Brain pericyte (primary cell): ENCODE data around the gene PNPLA2.

Source experiments
- DNase-seq: peaks from one replicate; pipeline ENCODE4 v3.0.0-alpha.2; 2012; ENCODE audit warnings: low read depth, low spot score

Gene PNPLA2

DNA sequence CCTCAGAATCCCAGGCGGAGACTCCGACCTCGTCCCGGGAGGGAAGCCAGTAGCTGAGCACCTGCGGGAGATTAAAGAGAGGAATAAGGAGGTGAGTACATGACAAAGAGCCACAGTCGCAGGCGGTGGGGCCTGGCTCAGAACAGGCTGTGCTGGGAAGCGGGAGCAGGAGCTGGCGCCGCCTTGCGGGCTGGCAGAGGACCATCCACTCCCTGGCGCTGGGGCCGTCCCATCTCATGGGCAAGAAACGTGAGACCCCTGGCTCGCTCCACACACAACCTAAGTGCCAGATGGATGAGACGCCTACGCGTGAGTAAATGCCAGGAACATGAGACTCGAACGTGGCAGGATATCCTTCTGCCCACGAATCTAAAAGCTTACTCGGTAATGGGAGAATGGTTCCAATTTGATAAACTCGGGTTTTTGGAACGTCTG, 35.1 kb upstream of the PNPLA2 start:
- no peak for DNase-seq

DNA sequence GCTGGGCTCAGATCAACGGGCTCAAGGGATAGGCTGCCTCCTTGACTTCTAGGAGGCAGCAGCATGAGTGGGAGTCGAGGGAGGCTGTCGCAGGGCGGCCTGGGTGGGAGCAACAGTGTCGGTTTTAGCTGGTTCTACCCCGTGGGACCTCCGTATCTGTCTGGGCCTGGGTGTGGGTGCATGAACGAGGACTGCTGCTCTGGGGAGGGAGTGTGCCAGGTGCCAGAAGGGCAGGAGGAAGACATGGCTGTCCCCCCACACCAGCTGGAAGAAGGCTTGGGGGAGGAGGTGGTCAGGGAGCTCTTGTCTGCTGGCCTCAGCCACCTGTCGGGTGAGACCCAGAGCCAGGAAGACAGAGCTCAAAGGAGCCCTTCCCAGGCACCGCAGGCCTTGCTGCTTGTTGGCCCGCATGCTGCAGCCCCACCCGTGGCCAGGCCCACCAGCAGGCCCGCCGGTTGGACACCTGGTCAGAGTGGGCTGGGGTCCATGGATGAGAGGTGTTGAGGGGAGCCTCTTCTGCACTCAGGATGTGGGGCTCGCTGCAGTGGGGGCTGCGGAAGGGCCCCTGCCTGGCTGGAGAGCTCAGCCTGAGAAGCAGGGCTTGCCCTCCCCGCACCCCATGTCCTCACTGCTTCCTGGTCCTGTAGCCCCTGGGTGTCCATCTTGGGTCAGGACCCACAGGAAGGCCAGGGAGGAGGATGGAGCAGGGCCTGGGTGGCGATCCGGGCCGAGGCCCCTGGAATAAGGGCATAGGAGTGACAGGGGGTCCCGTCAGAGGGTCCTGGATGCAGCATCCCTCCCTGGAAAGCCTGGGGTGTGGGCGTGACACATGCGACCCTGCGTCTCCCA, 32.3 kb upstream of the PNPLA2 start:
- no peak for DNase-seq

DNA sequence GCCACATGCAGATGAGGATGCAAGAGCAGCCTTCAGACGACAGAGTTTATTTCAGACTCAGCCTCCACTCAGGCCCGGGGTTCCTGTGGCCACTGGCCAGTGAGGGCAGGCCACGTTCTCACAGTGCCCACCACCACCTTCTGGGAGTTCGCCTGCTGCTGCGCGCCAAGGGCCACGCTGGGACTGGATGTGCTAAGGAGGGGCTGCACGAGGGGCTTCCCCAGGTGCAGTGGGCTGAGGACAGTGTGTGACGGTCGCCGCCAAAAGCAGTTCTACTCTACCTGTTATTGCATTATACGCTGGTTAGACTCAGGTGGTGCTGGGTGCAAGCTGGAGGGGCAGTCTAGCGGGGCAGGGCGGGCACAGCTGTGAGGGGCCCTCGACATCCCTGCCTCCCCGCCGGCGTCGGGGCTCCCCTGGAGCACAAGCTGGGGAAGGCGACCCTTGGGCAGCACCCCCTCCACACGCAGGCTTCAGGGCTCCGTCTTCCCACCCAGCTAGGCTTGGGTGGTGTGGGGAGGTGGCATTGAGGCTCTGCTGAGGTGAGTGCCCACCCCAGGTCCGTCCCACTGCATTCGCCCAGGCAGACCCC, 31.5 kb upstream of the PNPLA2 start:
- DNase-seq = no peak

DNA sequence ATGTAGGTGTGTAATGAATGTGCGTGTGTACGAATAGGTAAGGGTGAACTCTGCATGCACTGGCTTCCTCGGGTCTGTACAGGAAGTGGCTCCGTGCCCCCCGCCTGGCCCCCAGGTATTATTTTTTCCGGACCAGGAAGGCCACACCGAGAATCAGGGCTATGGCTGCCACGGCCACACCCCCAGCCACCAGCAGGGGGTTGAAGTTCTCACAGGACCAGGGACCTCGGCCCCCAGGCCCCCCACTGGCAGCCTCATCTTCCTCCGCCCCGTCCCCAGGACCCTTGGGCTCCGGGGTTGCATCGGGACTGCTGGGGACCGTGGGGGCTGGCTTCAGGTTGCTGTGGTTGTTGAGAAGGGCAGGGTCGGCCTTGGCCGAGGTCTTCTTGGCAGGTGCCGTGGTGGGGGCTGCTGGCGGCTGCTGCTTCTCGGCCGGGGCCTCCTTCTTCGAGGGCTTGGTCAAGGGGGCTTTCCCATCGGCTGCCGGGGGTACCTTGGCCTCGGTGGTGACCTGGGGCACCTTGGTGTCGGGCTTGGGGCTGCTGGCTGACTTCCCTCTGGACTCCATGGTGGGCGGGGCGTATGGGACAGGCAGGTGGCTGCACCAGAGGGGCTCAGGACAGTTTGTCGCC, 30.6 kb upstream of the PNPLA2 start:
- no peak for DNase-seq

DNA sequence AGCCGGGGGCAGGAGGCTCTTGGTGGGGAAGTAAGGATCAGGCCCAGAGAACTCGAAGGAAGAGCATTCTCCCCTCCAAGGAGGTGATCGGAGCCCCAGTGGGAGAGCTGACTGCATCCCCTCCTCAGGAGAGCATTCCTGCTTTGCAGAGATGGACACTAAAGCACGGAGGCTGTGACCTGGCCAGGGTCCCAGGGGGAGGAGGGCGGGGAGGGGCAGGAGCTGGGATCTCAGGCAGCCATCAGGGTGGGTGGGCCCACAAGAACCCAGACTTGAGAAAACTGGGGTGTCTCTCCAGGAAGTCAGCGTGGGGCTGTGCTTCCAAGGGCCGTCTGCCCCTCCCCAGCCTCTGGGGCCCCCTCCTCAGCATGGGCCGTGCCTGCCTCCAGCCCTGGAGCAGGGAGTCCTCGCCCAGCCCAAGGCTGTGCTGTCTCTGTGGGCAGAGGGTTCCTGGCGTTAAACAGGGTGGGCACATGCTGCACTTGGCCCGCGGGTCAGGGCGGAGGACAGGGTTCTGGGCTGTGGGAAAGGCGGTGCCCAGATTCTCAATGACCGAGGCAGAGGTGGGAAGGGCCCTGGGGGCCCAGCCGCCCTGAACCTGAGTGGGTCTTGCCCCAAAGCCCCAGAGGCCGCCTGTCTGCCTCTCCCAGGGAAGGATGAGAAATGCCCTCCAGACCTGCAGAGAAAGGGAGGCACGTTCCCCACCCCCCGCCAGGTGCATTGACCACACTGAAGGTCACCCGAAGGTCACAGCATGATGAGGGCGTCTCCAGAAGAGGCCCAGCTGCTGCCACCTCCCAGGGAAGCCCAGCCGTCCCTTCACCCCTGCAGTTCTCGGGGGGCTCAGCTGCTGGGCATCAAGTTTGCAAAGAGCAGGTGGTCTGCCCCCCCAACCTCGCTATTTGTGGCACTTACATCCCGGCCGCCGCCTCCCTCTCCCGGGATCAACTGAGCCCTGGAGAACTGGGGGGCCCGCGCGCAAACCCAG, 29.5 kb upstream of the PNPLA2 start:
- no peak for DNase-seq

GRCh38 chr11:789943-790342, 28.8 kb upstream of the PNPLA2 start, which contains the start of gene CEND1:
Gene CEND1 (minus strand): TSS chr11:790090. CDS start chr11:788576, 1,514 bp downstream.
- no peak for DNase-seq

DNA sequence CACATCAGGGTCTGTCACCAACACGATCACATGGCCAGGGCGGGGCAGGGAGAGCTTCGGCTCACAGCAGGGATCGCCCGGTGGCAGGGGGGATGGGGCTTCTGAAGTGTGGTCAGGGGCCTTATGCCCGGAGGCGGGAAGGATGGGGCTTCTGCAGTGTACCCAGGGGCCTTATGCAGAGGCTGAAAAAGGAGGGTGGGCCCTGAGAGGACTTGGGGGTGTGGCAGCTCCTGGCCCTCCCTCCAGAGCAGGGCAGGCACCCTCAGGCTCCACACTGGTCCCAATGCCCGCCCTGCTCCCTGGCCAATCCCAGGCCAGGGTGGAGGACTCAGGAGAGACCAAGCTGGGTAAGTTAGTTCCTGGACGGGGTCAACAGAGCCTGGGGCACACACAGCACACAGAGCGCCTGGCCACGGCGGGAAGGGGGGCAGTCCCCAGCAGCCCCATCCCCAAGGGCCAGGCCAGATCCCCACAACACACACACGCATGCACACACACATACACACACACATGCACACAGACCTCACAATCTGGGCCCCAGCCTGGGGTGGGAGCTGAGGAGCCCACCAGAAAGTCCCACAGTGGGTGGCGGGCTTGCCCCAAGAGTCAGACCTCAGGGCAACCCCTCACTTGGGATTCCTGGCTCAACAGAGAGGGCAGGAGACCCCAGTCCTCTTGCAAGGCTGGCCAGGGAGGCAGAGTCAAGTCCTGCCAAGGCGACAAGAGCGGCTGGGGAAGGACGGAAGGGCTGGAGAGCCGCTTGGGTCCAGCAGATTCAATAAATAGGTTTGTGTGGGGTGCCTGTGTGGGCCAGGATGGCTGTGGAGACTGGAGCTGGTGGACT, 27.8 kb upstream of the PNPLA2 start:
- no peak for DNase-seq

- no peak for DNase-seq
Measured at GRCh38 chr11:791658-792534, 26.8 kb upstream of the PNPLA2 start.

- no peak for DNase-seq
Measured at GRCh38 chr11:792535-792821, 26.2 kb upstream of the PNPLA2 start.

GRCh38 chr11:792873-793272, 25.8 kb upstream of the PNPLA2 start:
- DNase-seq = no peak

- DNase-seq = no peak
Measured at GRCh38 chr11:793556-793955, 25.2 kb upstream of the PNPLA2 start.

GRCh38 chr11:794013-794765, 24.5 kb upstream of the PNPLA2 start:
- no peak for DNase-seq

DNA sequence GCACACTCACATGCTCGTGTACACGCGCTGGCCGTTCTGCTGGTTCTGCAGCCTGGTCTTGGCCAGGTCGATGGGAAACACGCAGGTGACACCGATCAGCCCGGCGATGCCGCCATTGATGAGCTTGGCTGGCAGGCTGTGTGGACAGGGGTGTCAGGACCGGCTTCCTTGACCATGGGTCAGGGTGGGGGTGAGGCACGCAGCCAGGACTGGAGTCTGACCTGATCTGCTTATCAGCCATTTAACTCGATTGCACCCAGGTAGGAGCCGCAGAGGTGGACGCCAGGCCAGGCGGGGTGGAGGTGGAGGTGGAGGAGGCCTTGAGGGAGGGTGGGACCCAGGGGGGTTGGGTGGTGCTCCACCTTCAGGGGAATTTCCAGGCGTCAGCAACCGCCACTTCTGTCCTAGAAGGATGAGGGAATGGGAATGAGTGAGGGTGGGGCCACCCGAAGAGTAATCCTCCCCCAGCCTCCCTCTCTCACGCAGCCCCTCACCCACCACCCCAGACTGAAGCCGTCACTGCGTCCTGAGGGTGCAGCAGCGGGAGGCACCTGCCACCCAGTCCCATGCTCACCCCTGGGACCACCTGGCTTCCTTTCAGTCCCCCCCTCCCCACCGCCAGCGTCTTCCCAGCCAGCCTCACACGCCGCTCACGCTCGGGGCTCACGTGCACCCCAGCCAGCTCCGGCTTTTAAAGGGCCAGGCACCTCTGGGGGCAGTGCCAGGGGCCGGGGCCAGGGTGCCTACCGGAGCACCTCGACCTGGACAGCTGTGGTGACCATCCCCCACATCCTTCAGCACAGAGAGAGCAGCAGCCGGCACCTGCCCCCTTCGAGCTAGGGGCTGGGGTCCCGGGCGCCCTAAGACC, 23.7 kb upstream of the PNPLA2 start:
- DNase-seq = no peak

DNA sequence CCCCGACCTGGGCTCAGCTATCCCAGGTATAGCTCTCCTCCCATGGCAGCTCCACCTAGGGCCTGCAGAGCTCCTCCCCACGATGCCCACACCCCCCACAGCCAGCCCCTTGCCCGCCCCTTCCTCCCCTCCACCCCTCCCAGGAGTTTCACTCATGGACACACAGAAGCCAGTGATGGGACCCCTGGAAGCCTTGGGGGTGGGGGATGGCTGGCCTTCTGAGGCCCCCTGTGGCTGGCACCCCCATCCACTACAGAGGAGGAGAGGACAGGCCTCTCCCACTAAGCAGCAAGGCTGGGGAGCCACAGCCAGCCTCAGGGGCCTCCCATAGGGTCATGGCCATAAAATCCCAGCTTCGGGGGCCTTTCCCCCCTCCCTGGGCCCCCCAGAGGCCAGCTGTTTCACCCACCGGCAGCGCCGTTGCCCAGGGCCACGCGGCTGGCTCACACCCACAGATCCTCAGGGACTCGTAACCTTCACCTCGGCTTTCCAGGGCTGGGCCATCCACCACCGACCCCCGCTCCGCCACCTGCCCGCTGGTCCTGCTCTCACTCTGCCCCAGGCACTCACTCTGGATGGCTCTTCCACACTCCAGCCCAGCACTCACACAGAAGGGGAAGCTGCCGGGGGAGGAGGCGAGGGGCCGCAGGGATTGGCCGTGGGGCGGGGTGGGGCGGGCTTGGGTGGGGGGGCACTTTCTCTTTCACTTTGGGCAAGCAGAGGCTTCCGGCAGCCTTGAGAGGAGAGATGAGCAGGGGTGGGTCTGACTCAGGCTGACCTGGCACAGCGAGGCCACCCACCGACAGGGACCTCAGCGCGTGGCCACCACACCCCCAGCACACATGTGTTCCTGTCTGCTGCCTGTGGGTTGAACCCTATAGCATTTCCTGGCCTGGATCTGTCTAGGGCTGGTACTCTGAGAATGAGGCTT, 22.8 kb upstream of the PNPLA2 start:
- no peak for DNase-seq

DNA sequence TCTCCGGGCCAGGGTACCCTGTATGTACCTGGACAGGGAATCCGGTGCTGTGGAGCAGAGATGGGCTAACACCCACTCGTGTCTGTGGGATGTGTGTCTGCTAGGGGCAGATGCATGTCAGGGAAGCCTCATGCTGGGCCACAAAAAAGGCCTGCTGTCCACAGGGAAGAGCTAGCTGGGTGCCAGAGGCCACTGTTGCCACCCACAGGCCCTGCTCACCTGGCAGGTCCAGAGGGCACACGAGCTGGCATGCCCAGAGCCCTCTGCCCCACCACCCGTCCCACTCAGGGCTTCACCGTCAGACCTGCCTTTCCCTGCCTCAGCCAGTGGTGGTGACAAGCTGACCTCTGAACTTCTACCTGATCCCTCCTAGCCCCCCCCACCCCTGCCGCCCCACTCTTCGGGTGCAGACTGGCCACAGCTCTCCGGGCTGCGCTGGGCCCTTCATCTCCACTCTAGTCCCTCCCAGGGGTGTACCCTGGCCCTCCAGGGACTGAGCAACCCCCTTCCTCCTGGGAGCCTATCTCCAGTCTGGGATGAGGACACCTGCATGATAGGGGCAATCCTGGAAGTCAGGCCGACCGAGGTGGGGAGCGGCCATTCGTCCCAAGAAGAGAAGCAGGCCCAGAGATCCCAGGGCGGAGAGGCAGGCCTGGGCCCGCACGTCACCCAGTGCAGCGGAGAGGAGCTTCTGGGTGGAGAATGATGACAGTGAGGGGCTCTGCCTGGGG, 22.0 kb upstream of the PNPLA2 start:
- DNase-seq = no peak
